Heart left ventricle (tissue), 16 donors: ENCODE results near the gene SEM1. TPM values are rescaled to one million over a fixed set of nuclear protein-coding genes. Genes with fewer than 3 reads are reported as not detected.

Source experiments
- ATAC-seq, 4 donors: fragments of 200-7000 bp; cut with Tn5 transposase; one replicate each; pipeline ENCODE4 v1.9.1; 2020 to 2022; ENCODE audit warnings: moderate library complexity in 4 of 4, mild to moderate bottlenecking in 3 of 4, moderate number of reproducible peaks in 1 of 4
- DNase-seq, 5 donors: peaks; one replicate each; pipeline ENCODE4 v3.0.0-alpha.2; 2020
- H3K27ac ChIP-seq, 12 donors: fragments of 200-600 bp; sonication (generic) in 4 of 12; one replicate each; pipeline versions ENCODE4 v1.5.0 to v1.8.0; 2016 to 2022; ENCODE audit warnings: mild to moderate bottlenecking in 2 of 12
- H3K27me3 ChIP-seq, 9 donors: fragments of 200-600 bp; sonication (generic) in 2 of 9; one replicate each; pipeline versions ENCODE4 v1.5.1 to v1.8.0; 2016 to 2022; ENCODE audit warnings: mild to moderate bottlenecking in 3 of 9
- H3K36me3 ChIP-seq, 9 donors: fragments of 200-600 bp; sonication (generic) in 2 of 9; one replicate each; pipeline versions ENCODE4 v1.5.0 to v1.8.0; 2018 to 2022; ENCODE audit warnings: mild to moderate bottlenecking in 2 of 9
- H3K4me1 ChIP-seq, 12 donors: fragments of 200-600 bp; sonication (generic) in 4 of 12; one replicate each; pipeline versions ENCODE4 v1.5.0 to v1.8.0; 2016 to 2022; ENCODE audit warnings: mild to moderate bottlenecking in 3 of 12
- H3K4me3 ChIP-seq, 12 donors: fragments of 200-600 bp; sonication (generic) in 4 of 12; one replicate each; pipeline versions ENCODE4 v1.5.0 to v1.8.0; 2017 to 2022; ENCODE audit warnings: mild to moderate bottlenecking in 9 of 12, moderate library complexity in 4 of 12
- H3K9me3 ChIP-seq, 12 donors: fragments of 200-600 bp; sonication (generic) in 4 of 12; one replicate each; pipeline versions ENCODE4 v1.5.0 to v1.8.0; 2016 to 2022; ENCODE audit warnings: mild to moderate bottlenecking in 1 of 12
- POLR2A ChIP-seq, 2 donors: fragments of 450-650 bp; IDR thresholded peaks; one replicate each; pipeline ENCODE4 v1.6.1; 2017; ENCODE audit warnings: antibody characterized with exemption in 2 of 2, mild to moderate bottlenecking in 2 of 2, moderate library complexity in 2 of 2
- WGBS, 4 donors: extraction: QIAGEN DNeasy Blood & Tissue Kit in 2 of 4; methylation state at CpG; one replicate each; pipeline versions ENCODE4 v1.1.5 to v1.1.7; 2013 to 2018; 5-methylcytosine and 5-hydroxymethylcytosine counted together
- intact Hi-C, 10 donors: fragments of 100-400 bp; cut with DNase I; formaldehyde crosslinking; loops; one replicate each; pipeline versions ENCODE4 v1.11.1 to v1.14.2; 2022
- polyA plus RNA-seq, 2 donors: library from polyadenylated mRNA; stranded (reverse); fragments of 200-250 nt; gene quantifications; one replicate each; pipeline ENCODE4 v1.2.3, GENCODE V29; 2013
- total RNA-seq, 9 donors: library from RNA; depleted of rRNA in 2 of 9; stranded (reverse); fragments of >200 nt in 2 of 9; fragmentation: NEBNext Ultra II Directional in 3 of 9; extraction: Animal tissue kit (Norgen Biotek cat#: 25700) in 3 of 9; gene quantifications; one replicate each; pipeline versions ENCODE4 v1.1.0 to v1.2.4, GENCODE V29; 2016 to 2023
- TF ChIP-seq, protein P1 (sequence below), 12 donors: fragments of 200-600 bp; sonication (generic) in 4 of 12; IDR thresholded peaks; one replicate each; pipeline versions ENCODE4 v1.5.0 to v1.8.0; 2018 to 2022; ENCODE audit warnings: antibody characterized with exemption in 12 of 12, mild to moderate bottlenecking in 5 of 12
- donor health status: ischemic (EF 13 %, LVEDD 7.1; RV severe dilation, severe dysfunction).
- donor health status: healthy with polysubstance abuse.
- donor health status: DM: no; HTN: yes; CAD: no.
- donor health status: DM: no; HTN: no; CAD: no.
- donor health status: ischemic (EF 25% LVEDD 6.9; RV normal size, moderate dysfunction).
- donor health status: ischemic (EF 25% LVEDD 5.7; RV mildly dilated, moderate dysfunction).
- donor health status: healthy.
- donor health status: DM: yes; HTN: yes; CAD: no.
- donor health status: ischemic (EF 35%, LVEDD 5.7; RV mildly dilated, moderate dysfunction).
- donor health status: nonischemic (EF 11% LVEDD 7.7; RV severe dilation, severe dysfunction).
- donor health status: DM: yes; HTN: yes; CAD: no.
- donor health status: PGD.
- donor health status: ischemic (EF 29% LVEDD 5.4; RV normal size, mild dysfunction).
- donor health status: nonischemic (EF 23%, LVEDD 6.1; RV moderate dilation, normal function).

Gene SEM1
- total and polyA plus RNA-seq, 11 donors = 25.5 to 157 (median 44.1) TPM

DNA sequence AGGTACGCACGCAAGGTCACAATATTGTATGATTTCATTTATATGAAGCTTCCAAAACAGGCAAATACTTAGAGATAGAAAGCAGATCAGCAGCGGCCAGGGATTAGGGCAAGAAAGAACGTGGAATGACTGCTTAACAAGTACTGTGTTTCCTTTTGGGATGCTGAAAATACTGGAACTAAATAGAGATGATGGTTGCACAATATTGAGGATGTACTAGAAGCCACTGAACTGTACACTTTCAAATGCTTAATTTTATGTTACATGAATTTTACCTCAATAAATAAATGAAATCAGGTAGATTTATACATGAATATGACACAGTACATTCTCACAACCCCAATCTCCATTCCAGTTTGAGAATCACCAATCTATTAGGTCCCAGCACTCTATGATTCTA is 15.6 kb downstream of the SEM1 start:
- intact Hi-C loops = loop anchor here in 1 of 10 donors (10.0 kb wide), 1 partner anchor 379 kb away; no protein-coding TSS in a partner anchor
- Histone ChIP-seq H3K4me3 (no peak overlapping the region), H3K36me3 (peaks cover 0 to 44% (median 31%) of the 10 kb centered on the region in 9 donors), H3K9me3 (no peaks in the 10 kb centered on the region), H3K4me1 (peaks cover 0 to 64% (median 37%) of the 10 kb centered on the region in 12 donors), H3K27ac (no peak overlapping the region), H3K27me3 (no peaks in the 10 kb centered on the region)
- TF ChIP-seq POLR2A (IDR thresholded peaks at IDR 0.05) = no peak
- TF ChIP-seq, protein P1, sequence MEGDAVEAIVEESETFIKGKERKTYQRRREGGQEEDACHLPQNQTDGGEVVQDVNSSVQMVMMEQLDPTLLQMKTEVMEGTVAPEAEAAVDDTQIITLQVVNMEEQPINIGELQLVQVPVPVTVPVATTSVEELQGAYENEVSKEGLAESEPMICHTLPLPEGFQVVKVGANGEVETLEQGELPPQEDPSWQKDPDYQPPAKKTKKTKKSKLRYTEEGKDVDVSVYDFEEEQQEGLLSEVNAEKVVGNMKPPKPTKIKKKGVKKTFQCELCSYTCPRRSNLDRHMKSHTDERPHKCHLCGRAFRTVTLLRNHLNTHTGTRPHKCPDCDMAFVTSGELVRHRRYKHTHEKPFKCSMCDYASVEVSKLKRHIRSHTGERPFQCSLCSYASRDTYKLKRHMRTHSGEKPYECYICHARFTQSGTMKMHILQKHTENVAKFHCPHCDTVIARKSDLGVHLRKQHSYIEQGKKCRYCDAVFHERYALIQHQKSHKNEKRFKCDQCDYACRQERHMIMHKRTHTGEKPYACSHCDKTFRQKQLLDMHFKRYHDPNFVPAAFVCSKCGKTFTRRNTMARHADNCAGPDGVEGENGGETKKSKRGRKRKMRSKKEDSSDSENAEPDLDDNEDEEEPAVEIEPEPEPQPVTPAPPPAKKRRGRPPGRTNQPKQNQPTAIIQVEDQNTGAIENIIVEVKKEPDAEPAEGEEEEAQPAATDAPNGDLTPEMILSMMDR (IDR thresholded peaks at IDR 0.05) = no peak
- DNase-seq (no peak), ATAC-seq (no peak)
- 91 to 92% (median 92%) methylated on average over 4 of the region's 4 CpGs for WGBS, 4 donors

DNA sequence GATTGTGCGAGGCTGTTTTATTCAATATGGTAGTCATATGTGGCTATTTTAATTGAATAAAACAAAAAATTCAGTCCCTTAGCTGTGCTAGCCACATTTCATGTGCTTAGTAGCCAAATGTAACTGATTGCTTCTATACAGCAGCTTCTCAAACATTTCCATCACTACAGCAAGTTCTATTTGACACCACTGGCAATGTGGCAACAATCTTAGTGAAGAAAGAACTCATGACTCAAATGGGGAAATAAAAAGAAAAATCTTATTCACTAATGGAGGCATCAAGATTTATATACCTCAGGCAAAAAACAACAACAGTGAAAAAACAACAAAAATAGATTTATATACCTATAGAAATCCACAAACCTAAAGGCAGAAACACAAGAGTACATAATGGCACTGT is 17.9 kb downstream of the SEM1 start:
- Histone ChIP-seq H3K36me3 (peaks cover 0 to 57% (median 39%) of the 10 kb centered on the region in 9 donors), H3K9me3 (no peaks in the 10 kb centered on the region), H3K4me3 (no peak overlapping the region), H3K27me3 (no peaks in the 10 kb centered on the region), H3K27ac (no peak overlapping the region), H3K4me1 (peaks cover 0 to 49% (median 31%) of the 10 kb centered on the region in 12 donors)
- intact Hi-C loops = loop anchor here in 1 of 10 donors (10.0 kb wide), 1 partner anchor 377 kb away; no protein-coding TSS in a partner anchor
- 100% methylated on average over 1 of the region's 1 CpG for WGBS, 4 donors
- DNase-seq (no peak), ATAC-seq (no peak)
- TF ChIP-seq, protein P1 (IDR thresholded peaks at IDR 0.05) = no peak
- TF ChIP-seq POLR2A (IDR thresholded peaks at IDR 0.05) = no peak

DNA sequence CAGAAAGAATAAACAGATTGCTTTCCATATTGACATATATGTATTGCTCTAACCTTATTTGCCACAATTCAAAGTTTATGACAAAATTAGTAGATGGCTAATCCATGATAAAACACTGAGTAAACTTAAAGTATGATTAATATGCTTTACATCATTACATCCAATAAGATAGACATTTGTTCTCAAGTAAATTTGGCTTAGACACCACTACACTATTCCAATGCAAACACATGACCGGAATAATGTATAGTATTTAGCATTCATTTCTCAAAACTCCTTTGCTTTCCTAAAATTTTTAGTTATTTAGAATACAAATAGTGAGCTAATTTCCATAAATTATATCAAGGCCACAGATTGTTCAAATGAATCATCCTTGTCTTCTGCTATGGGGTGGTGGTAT is 20.2 kb downstream of the SEM1 start:
- TF ChIP-seq, protein P1 (IDR thresholded peaks at IDR 0.05) = no peak
- no peak for ATAC-seq
- DNase-seq = no peak
- H3K4me1 ChIP-seq = peaks cover 0 to 36% (median 15%) of the 10 kb centered on the region in 12 donors
- H3K27me3 ChIP-seq = no peaks in the 10 kb centered on the region
- intact Hi-C loops = no loop called here
- H3K36me3 ChIP-seq = peaks cover 0 to 57% (median 34%) of the 10 kb centered on the region in 9 donors
- H3K27ac ChIP-seq = no peak overlapping the region
- no peaks in the 10 kb centered on the region for H3K9me3 ChIP-seq
- H3K4me3 ChIP-seq = no peak overlapping the region
- 98 to 100% (median 99%) methylated on average over 1 of the region's 1 CpG for WGBS, 4 donors

DNA sequence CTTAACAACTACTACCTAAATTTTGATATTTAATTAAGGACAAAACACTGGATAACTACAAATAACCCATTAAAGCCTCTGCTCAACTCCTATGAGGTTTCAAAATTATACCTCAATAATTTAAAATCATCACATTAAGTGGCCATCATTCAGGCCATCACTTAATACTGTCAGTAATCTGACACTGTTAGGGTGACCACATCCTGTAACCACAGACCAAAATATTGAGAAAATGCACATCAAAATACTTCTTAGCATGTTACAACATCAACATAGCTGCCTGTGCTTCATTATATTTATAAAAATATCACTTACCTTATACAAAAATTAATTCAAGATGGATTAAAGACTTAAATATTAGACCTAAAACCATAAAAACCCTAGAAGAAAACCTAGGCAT is 23.3 kb downstream of the SEM1 start:
- Histone ChIP-seq H3K9me3 (peaks cover 0 to 8% (median 0%) of the 10 kb centered on the region in 12 donors), H3K4me3 (no peak overlapping the region), H3K27me3 (no peaks in the 10 kb centered on the region), H3K4me1 (peaks cover 0 to 23% (median 7%) of the 10 kb centered on the region in 12 donors), H3K36me3 (peaks cover 0 to 27% (median 11%) of the 10 kb centered on the region in 9 donors), H3K27ac (no peak overlapping the region)
- TF ChIP-seq POLR2A (IDR thresholded peaks at IDR 0.05) = no peak
- TF ChIP-seq, protein P1 (IDR thresholded peaks at IDR 0.05) = no peak
- ATAC-seq (no peak), DNase-seq (no peak)
- intact Hi-C loops = no loop called here
